ENCODE data around the gene ARG2. TPM values are rescaled to one million over a fixed set of nuclear protein-coding genes. Genes with fewer than 3 reads are reported as not detected.

Gene ARG2
- total and polyA plus RNA-seq, 10 of the 15 experiments (the other 5 are each of a cell fraction or from before 2014, with no cell fraction given), result 0.48 to 7.8 (median 1.1) TPM

DNA sequence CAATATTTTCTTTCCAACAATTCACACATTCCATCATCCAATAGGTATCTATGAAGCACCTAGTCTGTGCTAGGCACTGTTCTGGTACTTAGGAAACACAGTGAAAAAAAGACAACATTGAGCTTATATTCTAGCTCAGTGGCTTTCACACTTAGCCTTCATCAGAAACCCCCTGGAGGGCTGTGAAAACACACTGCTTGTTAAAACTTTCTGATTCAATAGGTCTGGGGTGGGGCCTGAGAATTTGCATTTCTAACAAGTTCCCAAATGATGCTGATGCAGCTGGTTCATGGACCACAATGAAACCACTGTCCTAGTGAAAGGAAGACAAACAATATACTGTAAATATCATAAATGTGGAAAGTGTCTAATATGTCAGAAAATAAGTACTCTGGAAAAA is 48.8 kb downstream of the ARG2 start (continued):
- no peak for TF ChIP-seq CEBPB (IDR thresholded peaks at IDR 0.05; ENCODE audit: borderline replicate concordance in 1 of 2, low read depth in 2 of 2, low read length in 2 of 2)
- TF ChIP-seq, protein P1, sequence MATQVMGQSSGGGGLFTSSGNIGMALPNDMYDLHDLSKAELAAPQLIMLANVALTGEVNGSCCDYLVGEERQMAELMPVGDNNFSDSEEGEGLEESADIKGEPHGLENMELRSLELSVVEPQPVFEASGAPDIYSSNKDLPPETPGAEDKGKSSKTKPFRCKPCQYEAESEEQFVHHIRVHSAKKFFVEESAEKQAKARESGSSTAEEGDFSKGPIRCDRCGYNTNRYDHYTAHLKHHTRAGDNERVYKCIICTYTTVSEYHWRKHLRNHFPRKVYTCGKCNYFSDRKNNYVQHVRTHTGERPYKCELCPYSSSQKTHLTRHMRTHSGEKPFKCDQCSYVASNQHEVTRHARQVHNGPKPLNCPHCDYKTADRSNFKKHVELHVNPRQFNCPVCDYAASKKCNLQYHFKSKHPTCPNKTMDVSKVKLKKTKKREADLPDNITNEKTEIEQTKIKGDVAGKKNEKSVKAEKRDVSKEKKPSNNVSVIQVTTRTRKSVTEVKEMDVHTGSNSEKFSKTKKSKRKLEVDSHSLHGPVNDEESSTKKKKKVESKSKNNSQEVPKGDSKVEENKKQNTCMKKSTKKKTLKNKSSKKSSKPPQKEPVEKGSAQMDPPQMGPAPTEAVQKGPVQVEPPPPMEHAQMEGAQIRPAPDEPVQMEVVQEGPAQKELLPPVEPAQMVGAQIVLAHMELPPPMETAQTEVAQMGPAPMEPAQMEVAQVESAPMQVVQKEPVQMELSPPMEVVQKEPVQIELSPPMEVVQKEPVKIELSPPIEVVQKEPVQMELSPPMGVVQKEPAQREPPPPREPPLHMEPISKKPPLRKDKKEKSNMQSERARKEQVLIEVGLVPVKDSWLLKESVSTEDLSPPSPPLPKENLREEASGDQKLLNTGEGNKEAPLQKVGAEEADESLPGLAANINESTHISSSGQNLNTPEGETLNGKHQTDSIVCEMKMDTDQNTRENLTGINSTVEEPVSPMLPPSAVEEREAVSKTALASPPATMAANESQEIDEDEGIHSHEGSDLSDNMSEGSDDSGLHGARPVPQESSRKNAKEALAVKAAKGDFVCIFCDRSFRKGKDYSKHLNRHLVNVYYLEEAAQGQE (IDR thresholded peaks at IDR 0.05; ENCODE audit: low read depth, low read length), result no peak

GRCh38 chr14:67673451-67673850 is 53.7 kb downstream of the ARG2 start:
- ChIA-PET RAD21 (ENCODE audit: unreplicated experiment) (interaction anchor here (0.8 to 1.6 kb wide), 3 partner anchors 22 to 31 kb away, joined by 3 to 8 read pairs (median 6); partner anchors contain the start of gene RDH11), SMC1A (ENCODE audit: uncharacterized antibody, unreplicated experiment) (interaction anchor here (0.6 to 9.1 kb wide), 11 partner anchors 9 to 308 kb away, joined by 3 to 131 read pairs (median 4); partner anchors contain the start of genes RDH11 and RDH12), CTCF (interaction anchor here (0.7 to 15.6 kb wide), 12 partner anchors 20 to 1170 kb away, joined by 3 to 223 read pairs (median 4); partner anchors contain the start of genes PIGH, RDH11 and RDH12), POLR2A (interaction anchor here (1.0 to 8.0 kb wide), 3 partner anchors 20 to 73 kb away, joined by 4 to 71 read pairs (median 4); partner anchors contain the start of genes PIGH and RDH11)
- H3K4me1 ChIP-seq (ENCODE audit: control insufficient read depth, insufficient read depth, low read length), result peaks cover 14% of the 10 kb centered on the region
- peak overlapping the region; percentile 85 for H3K4me3 ChIP-seq
- H3K79me2 ChIP-seq (ENCODE audit: control insufficient read depth, insufficient read depth, low read length), result peaks cover 31% of the 10 kb centered on the region
- no peak for DNase-seq (ENCODE audit: low read depth, low spot score)
- in situ Hi-C loops (cut with MboI), result no loop called here
- no peak for FAIRE-seq
- no peak overlapping the region for H2AFZ ChIP-seq (ENCODE audit: control insufficient read depth, low read depth, low read length)
- WGBS (ENCODE audit: insufficient coverage, insufficient replicate concordance, low lambda C conversion rate, missing lambda C conversion rate), result 37% methylated on average over 5 of the region's 5 CpGs
- H3K9me3 ChIP-seq (replicated peaks; ENCODE audit: control insufficient read depth, insufficient read depth, low read length), result no peaks in the 10 kb centered on the region
- peak overlapping the region; percentile 90 for H3K4me2 ChIP-seq (ENCODE audit: control insufficient read depth, insufficient read depth)
- ATAC-seq, result no peak
- H3K27ac ChIP-seq (ENCODE audit: control insufficient read depth, insufficient read depth), result no peak overlapping the region; the same call in 1 of the 2 replicates
- peaks cover 1 to 3% of the 10 kb centered on the region in 2 experiments; a peak in 3 of 4 replicates for H3K36me3 ChIP-seq (ENCODE audit: control insufficient read depth in 2 of 2, insufficient read depth in 2 of 2, low read length in 1 of 2)
- BruUV-seq (replicated peaks), result TSS peak; percentile 61
- intact Hi-C loops (cut with micrococcal nuclease; ENCODE audit: unreplicated experiment), result no loop called here
- H3K9ac ChIP-seq (ENCODE audit: control insufficient read depth, insufficient read depth, low read length), result peak overlapping the region; percentile 97
- no peaks in the 10 kb centered on the region for H3K27me3 ChIP-seq (replicated peaks in 1 of 2; ENCODE audit: control insufficient read depth in 2 of 2, insufficient read depth in 2 of 2, low read length in 1 of 2)
- peaks cover 5% of the 10 kb centered on the region; the same call in 1 of the 2 replicates for H4K20me1 ChIP-seq (ENCODE audit: control insufficient read depth, insufficient read depth)
- no peak for TF ChIP-seq HDAC6 (IDR thresholded peaks at IDR 0.05; ENCODE audit: unreplicated experiment)
- TF ChIP-seq ATF7 (IDR thresholded peaks at IDR 0.05; ENCODE audit: low read depth), result no peak
- TF ChIP-seq, protein P2, sequence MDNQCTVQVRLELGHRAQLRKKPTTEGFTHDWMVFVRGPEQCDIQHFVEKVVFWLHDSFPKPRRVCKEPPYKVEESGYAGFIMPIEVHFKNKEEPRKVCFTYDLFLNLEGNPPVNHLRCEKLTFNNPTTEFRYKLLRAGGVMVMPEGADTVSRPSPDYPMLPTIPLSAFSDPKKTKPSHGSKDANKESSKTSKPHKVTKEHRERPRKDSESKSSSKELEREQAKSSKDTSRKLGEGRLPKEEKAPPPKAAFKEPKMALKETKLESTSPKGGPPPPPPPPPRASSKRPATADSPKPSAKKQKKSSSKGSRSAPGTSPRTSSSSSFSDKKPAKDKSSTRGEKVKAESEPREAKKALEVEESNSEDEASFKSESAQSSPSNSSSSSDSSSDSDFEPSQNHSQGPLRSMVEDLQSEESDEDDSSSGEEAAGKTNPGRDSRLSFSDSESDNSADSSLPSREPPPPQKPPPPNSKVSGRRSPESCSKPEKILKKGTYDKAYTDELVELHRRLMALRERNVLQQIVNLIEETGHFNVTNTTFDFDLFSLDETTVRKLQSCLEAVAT (IDR thresholded peaks at IDR 0.05), result no peak
- TF ChIP-seq NR2F1 (conservative IDR thresholded peaks at IDR 0.05), result no peak
- no peak for TF ChIP-seq CEBPB (IDR thresholded peaks at IDR 0.05; ENCODE audit: borderline replicate concordance in 1 of 2, low read depth in 2 of 2, low read length in 2 of 2)
- no peak for TF ChIP-seq IRF4 (IDR thresholded peaks at IDR 0.05; ENCODE audit: low read depth, low read length)
- TF ChIP-seq POU2F2 (IDR thresholded peaks at IDR 0.05; ENCODE audit: borderline replicate concordance, low read depth, low read length), result no peak
- no peak for TF ChIP-seq NFYA (IDR thresholded peaks at IDR 0.05; ENCODE audit: borderline replicate concordance, low read depth, low read length)
- TF ChIP-seq BMI1 (IDR thresholded peaks at IDR 0.05; ENCODE audit: borderline replicate concordance), result no peak
- TF ChIP-seq CBX5 (IDR thresholded peaks at IDR 0.05; ENCODE audit: low read depth), result no peak
- no peak for TF ChIP-seq EZH2 (IDR thresholded peaks at IDR 0.05; ENCODE audit: borderline replicate concordance, control insufficient read depth, low read depth, low read length)
- no peak for TF ChIP-seq HDGF (IDR thresholded peaks at IDR 0.05)
- no peak for TF ChIP-seq ZBTB33 (IDR thresholded peaks at IDR 0.05)
- no peak for TF ChIP-seq YBX1 (IDR thresholded peaks at IDR 0.05)
- TF ChIP-seq ZZZ3 (IDR thresholded peaks at IDR 0.05; ENCODE audit: control insufficient read depth, insufficient read length, low read depth), result no peak
